ENCODE data around the gene LITAFD.

- TF ChIP-seq POLR2A (IDR thresholded peaks at IDR 0.05), result no peak
- TF ChIP-seq, protein P1, sequence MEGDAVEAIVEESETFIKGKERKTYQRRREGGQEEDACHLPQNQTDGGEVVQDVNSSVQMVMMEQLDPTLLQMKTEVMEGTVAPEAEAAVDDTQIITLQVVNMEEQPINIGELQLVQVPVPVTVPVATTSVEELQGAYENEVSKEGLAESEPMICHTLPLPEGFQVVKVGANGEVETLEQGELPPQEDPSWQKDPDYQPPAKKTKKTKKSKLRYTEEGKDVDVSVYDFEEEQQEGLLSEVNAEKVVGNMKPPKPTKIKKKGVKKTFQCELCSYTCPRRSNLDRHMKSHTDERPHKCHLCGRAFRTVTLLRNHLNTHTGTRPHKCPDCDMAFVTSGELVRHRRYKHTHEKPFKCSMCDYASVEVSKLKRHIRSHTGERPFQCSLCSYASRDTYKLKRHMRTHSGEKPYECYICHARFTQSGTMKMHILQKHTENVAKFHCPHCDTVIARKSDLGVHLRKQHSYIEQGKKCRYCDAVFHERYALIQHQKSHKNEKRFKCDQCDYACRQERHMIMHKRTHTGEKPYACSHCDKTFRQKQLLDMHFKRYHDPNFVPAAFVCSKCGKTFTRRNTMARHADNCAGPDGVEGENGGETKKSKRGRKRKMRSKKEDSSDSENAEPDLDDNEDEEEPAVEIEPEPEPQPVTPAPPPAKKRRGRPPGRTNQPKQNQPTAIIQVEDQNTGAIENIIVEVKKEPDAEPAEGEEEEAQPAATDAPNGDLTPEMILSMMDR (IDR thresholded peaks at IDR 0.05), result no peak
Observed at GRCh38 chr16:8858994-8859912, 22.9 kb upstream of the LITAFD start.
